ENCODE data around the gene LNX2. TPM values are rescaled to one million over a fixed set of nuclear protein-coding genes. Genes with fewer than 3 reads are reported as not detected.
A peak's percentile ranks its signal among the peaks of the same experiment; 100 is the strongest.

Gene LNX2
- total RNA-seq, 6 experiments from 2014 or later: 9.5 to 28.3 (median 19.6) TPM

- Histone ChIP-seq H3K9me3 (no peaks in the 10 kb centered on the region), H3K36me3 (no peaks in the 10 kb centered on the region), H3K4me1 (no peaks in the 10 kb centered on the region), H3K4me3 (no peak overlapping the region), H3K27ac (no peak overlapping the region), H3K27me3 (no peaks in the 10 kb centered on the region)
- TF ChIP-seq CTCF (IDR thresholded peaks at IDR 0.05) (no peak), POLR2A (IDR thresholded peaks at IDR 0.05) (no peak)
- intact Hi-C loops (cut with DNase I): no loop called here
- ATAC-seq (peak; percentile 34 to 68 (median 56)), DNase-seq (no peak)
- 5% methylated on average over 2 of the region's 4 CpGs for WGBS (ENCODE audit: insufficient coverage, low coverage, low lambda C conversion rate, missing lambda C conversion rate)
Measured at GRCh38 chr13:27522847-27523246, 97.5 kb downstream of the LNX2 start.

- no peak for DNase-seq
- Histone ChIP-seq H3K4me1 (no peaks in the 10 kb centered on the region), H3K4me3 (no peak overlapping the region), H3K27ac (no peak overlapping the region), H3K36me3 (no peaks in the 10 kb centered on the region), H3K27me3 (no peaks in the 10 kb centered on the region), H3K9me3 (no peaks in the 10 kb centered on the region)
- no peak for TF ChIP-seq CTCF (IDR thresholded peaks at IDR 0.05)
- no peak for TF ChIP-seq POLR2A (IDR thresholded peaks at IDR 0.05)
- WGBS (ENCODE audit: insufficient coverage, low coverage, low lambda C conversion rate, missing lambda C conversion rate): 70% methylated on average over 1 of the region's 1 CpG
- ATAC-seq: no peak
- intact Hi-C loops (cut with DNase I): no loop called here
Measured at GRCh38 chr13:27516103-27516502, 104.2 kb downstream of the LNX2 start.

GRCh38 chr13:27510082-27510481, 110.2 kb downstream of the LNX2 start:
- WGBS (ENCODE audit: insufficient coverage, low coverage, low lambda C conversion rate, missing lambda C conversion rate): 52% methylated on average over 5 of the region's 5 CpGs
- H3K27me3 ChIP-seq: no peaks in the 10 kb centered on the region
- H3K4me3 ChIP-seq: no peak overlapping the region
- ATAC-seq (no peak), DNase-seq (no peak)
- H3K4me1 ChIP-seq: no peaks in the 10 kb centered on the region
- intact Hi-C loops (cut with DNase I): no loop called here
- H3K9me3 ChIP-seq: no peaks in the 10 kb centered on the region
- H3K27ac ChIP-seq: no peak overlapping the region
- no peak for TF ChIP-seq POLR2A (IDR thresholded peaks at IDR 0.05)
- no peaks in the 10 kb centered on the region for H3K36me3 ChIP-seq

GRCh38 chr13:27508802-27509201, 111.5 kb downstream of the LNX2 start:
- Histone ChIP-seq H3K4me1 (no peaks in the 10 kb centered on the region), H3K9me3 (no peaks in the 10 kb centered on the region), H3K27ac (no peak overlapping the region), H3K27me3 (no peaks in the 10 kb centered on the region), H3K36me3 (no peaks in the 10 kb centered on the region), H3K4me3 (no peak overlapping the region)
- intact Hi-C loops (cut with DNase I): no loop called here
- ATAC-seq (no peak), DNase-seq (no peak)
- 87% methylated on average over 6 of the region's 9 CpGs for WGBS (ENCODE audit: insufficient coverage, low coverage, low lambda C conversion rate, missing lambda C conversion rate)
- TF ChIP-seq POLR2A (IDR thresholded peaks at IDR 0.05) (no peak), CTCF (IDR thresholded peaks at IDR 0.05) (no peak)

- H3K27me3 ChIP-seq: no peaks in the 10 kb centered on the region
- DNase-seq (no peak), ATAC-seq (no peak)
- no peaks in the 10 kb centered on the region for H3K36me3 ChIP-seq
- no peaks in the 10 kb centered on the region for H3K9me3 ChIP-seq
- TF ChIP-seq POLR2A (IDR thresholded peaks at IDR 0.05): no peak
- no peak for TF ChIP-seq CTCF (IDR thresholded peaks at IDR 0.05)
- no peak overlapping the region for H3K4me3 ChIP-seq
- intact Hi-C loops (cut with DNase I): no loop called here
- 80% methylated on average over 3 of the region's 3 CpGs for WGBS (ENCODE audit: insufficient coverage, low coverage, low lambda C conversion rate, missing lambda C conversion rate)
- no peaks in the 10 kb centered on the region for H3K4me1 ChIP-seq
- H3K27ac ChIP-seq: no peak overlapping the region
Measured at GRCh38 chr13:27505792-27506191, 114.5 kb downstream of the LNX2 start.
